ENCODE data around the gene F7. TPM values are rescaled to one million over a fixed set of nuclear protein-coding genes. Genes with fewer than 3 reads are reported as not detected.

F7 gene
- total and polyA plus RNA-seq, 3 experiments from 2014 or later: 0.14 to 0.29 (median 0.22) TPM

DNA sequence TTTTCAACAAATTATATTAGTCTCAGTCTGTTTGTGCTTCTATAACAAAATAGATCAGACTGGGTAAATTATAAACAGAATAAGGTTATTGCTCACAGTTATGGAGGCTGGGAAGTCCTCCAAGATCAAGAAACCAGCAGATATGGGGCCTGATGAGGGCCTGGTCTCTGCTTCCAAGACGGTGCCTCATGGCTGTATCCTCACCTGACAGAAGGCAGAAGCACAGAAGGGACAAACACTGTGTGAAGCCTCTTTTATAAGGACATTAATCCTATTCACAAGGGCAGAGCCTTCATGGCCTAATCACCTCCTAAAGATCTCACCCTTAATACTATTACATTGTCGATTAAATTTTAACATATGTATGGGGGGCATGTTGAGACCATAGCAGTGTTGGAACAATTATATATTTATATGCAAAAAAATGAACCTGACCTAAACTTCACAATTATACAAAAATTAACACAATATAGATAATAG, 29.7 kb downstream of the F7 start:
- peak in 1 of 5 donors; percentile 33 for DNase-seq
- CTCF ChIA-PET: no interaction called here

DNA sequence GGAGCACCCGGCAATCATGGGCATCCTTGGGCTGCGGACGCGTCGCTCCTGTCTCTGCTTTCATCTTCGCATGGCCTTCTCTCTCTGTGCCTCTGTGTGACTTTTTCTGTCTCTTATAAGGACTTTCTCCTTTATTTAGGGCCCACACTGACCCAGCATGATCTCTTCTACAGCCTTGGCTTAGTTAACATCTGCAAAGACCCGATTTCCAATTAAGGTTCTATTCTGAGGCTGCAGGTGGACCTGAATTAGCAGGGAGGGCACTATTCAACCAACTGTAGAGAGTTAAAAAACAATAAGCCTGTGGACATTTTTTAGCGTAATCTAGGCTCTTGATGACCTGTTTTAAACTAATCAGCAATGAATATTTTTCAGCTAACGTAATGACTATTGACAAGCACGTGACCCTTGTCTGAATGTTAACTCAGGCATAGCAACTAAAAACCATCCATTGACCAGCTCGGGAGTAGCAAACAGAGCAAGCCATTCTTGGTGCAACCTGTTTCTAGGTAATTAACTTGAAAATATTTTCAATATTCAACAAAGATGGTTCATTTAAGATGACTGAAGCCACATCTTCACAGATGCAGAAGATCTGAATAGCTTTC, 32.2 kb downstream of the F7 start:
- Histone ChIP-seq H3K4me1 (ENCODE audit: insufficient read depth, low read length) (no peaks in the 10 kb centered on the region), H3K27me3 (ENCODE audit: insufficient read depth, low read length, poor library complexity, severe bottlenecking) (no peaks in the 10 kb centered on the region), H3K9me3 (ENCODE audit: low read length) (no peaks in the 10 kb centered on the region), H3K36me3 (ENCODE audit: insufficient read depth, low read length) (no peaks in the 10 kb centered on the region), H3K4me3 (ENCODE audit: low read length) (no peak overlapping the region), H3K27ac (ENCODE audit: low read depth, low read length) (no peak overlapping the region)
- Mint-ChIP-seq H3K4me1 (no peaks in the 10 kb centered on the region), H3K9me3 (no peaks in the 10 kb centered on the region), H3K27ac (no peak overlapping the region), H3K27me3 (peaks cover 2 to 3% of the 10 kb centered on the region in 2 donors), H3K36me3 (no peaks in the 10 kb centered on the region), H3K4me3 (no peak overlapping the region)
- CTCF ChIA-PET: no interaction called here
- POLR2A ChIA-PET: no interaction called here
- no peak for DNase-seq

More for the DNA sequence above, 29.7 kb downstream of the F7 start:
- H3K9me3 ChIP-seq (ENCODE audit: low read length): no peaks in the 10 kb centered on the region
- H3K4me1 ChIP-seq (ENCODE audit: insufficient read depth, low read length): no peaks in the 10 kb centered on the region
- Mint-ChIP-seq H3K4me1 (no peaks in the 10 kb centered on the region), H3K27me3 (peaks cover 2 to 7% of the 10 kb centered on the region in 2 donors), H3K36me3 (no peaks in the 10 kb centered on the region), H3K9me3 (no peaks in the 10 kb centered on the region), H3K27ac (no peak overlapping the region), H3K4me3 (no peak overlapping the region)
- H3K4me3 ChIP-seq (ENCODE audit: low read length): no peak overlapping the region
- no peaks in the 10 kb centered on the region for H3K27me3 ChIP-seq (ENCODE audit: insufficient read depth, low read length, poor library complexity, severe bottlenecking)
- no peaks in the 10 kb centered on the region for H3K36me3 ChIP-seq (ENCODE audit: insufficient read depth, low read length)
- POLR2A ChIA-PET: no interaction called here
- no peak overlapping the region for H3K27ac ChIP-seq (ENCODE audit: low read depth, low read length)

DNA sequence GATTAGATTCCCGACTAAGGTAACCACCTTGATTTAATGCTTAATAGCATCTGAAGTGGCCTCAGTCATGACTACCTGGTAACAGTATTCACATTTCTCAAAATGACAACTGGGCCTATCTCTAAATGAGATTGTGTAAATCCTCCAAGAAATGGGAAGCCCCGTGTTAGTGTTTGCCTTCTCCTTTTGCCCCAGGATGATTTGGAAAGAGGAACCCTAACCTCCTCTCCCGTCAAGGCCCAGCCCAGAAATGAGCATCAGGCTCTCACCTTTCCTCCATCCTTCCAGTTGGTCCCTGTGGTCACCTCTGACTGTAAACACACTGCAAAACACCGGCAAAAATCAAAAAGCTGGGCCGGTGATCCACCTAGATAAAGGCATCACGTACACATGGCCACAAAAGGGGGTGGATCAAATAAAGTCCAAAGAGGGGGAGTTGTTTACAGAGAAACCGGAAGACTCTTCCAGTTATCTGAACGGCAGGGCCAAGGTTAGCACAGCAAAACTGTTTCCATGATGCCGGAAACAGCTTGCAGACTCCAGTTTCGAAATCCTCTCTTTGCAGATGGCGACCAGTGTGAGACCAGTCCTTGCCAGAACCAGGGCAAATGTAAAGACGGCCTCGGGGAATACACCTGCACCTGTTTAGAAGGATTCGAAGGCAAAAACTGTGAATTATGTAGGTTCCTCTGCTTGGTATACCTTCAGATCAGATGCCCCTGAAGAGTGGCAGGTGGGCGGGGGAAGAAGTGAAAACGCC, 33.4 kb downstream of the F7 start:
- H3K4me1 ChIP-seq (ENCODE audit: insufficient read depth, low read length): no peaks in the 10 kb centered on the region
- H3K4me1 Mint-ChIP-seq: no peaks in the 10 kb centered on the region

DNA sequence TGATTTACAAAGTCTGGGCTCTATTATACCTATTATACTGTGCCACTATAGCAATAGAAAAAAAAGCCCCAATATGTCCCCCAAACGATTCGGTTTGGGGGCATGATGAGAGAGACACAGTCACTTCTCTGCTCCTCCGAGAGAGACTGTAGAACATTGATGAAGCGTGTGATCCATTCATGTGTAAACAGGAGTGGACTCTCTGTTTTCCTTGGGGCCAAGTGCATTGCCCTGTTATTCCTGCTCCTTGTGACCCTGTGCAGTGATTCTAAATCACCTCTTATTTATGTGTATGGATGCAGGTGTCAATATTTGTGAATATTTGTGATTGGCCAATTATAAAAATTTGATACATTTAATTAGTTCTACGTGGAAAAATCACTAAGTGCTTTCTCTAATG, 34.0 kb downstream of the F7 start:
- H3K27me3 Mint-ChIP-seq: peaks cover 3 to 4% of the 10 kb centered on the region in 2 donors

More for the DNA sequence above, 33.4 kb downstream of the F7 start:
- Mint-ChIP-seq H3K4me3 (no peak overlapping the region), H3K27ac (no peak overlapping the region), H3K36me3 (no peaks in the 10 kb centered on the region), H3K27me3 (peaks cover 3 to 4% of the 10 kb centered on the region in 2 donors), H3K9me3 (no peaks in the 10 kb centered on the region)
- no peak overlapping the region for H3K4me3 ChIP-seq (ENCODE audit: low read length)
- H3K27me3 ChIP-seq (ENCODE audit: insufficient read depth, low read length, poor library complexity, severe bottlenecking): no peaks in the 10 kb centered on the region
- ChIA-PET CTCF (no interaction called here), POLR2A (no interaction called here)
- no peaks in the 10 kb centered on the region for H3K9me3 ChIP-seq (ENCODE audit: low read length)
- no peak overlapping the region for H3K27ac ChIP-seq (ENCODE audit: low read depth, low read length)
- DNase-seq: no peak
- no peaks in the 10 kb centered on the region for H3K36me3 ChIP-seq (ENCODE audit: insufficient read depth, low read length)

DNA sequence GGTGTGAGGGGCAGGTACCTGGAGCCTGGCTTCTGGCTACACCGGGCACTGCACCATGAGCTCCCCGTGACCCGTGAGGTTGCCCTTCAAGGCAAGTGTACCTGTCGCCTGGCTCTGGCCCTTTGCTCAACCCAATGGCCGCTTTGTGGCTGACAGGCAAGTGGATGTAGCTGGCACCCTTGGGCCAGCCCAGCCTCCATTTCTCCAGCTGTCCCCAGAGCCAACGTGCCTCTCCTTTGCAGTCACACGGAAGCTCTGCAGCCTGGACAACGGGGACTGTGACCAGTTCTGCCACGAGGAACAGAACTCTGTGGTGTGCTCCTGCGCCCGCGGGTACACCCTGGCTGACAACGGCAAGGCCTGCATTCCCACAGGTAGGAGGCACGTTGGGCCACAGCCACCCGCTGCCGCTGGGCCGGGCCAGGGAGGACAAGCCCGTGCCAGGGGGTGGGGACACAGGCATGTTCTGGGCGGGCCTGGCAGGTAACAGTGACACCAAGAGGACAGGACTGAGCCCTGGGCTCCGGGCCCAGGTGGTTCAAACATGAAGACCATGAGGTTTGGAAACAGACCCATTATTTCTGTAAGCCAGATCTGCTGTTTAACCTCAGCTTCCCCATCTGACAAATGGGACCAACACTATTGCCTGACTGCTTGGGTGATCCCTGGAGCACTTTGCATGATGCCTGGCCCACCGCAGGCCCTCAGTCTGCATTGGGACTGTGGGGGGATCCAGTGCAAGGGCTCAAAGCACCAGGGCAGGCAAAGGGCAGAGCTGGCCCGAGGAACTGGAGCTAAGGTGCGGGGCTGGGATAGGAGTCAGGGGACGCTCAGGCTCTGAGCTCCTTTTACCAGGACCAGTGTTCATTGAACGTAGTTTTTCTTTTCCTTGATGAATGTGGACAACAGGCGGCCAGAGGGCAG, 35.3 kb downstream of the F7 start:
- peaks cover 0 to 2% (median 0%) of the 10 kb centered on the region in 5 donors for H3K9me3 Mint-ChIP-seq
- no peaks in the 10 kb centered on the region for H3K4me1 ChIP-seq (ENCODE audit: insufficient read depth, low read length)
- H3K4me1 Mint-ChIP-seq: no peaks in the 10 kb centered on the region
- ChIA-PET CTCF (no interaction called here), POLR2A (no interaction called here)
- no peak overlapping the region for H3K27ac ChIP-seq (ENCODE audit: low read depth, low read length)
- H3K36me3 Mint-ChIP-seq: no peaks in the 10 kb centered on the region
- H3K4me3 Mint-ChIP-seq: no peak overlapping the region
- H3K9me3 ChIP-seq (ENCODE audit: low read length): no peaks in the 10 kb centered on the region
- H3K27me3 Mint-ChIP-seq: peaks cover 6 to 7% of the 10 kb centered on the region in 2 donors
- H3K4me3 ChIP-seq (ENCODE audit: low read length): no peak overlapping the region
- DNase-seq: no peak
- H3K27me3 ChIP-seq (ENCODE audit: insufficient read depth, low read length, poor library complexity, severe bottlenecking): no peaks in the 10 kb centered on the region
- no peaks in the 10 kb centered on the region for H3K36me3 ChIP-seq (ENCODE audit: insufficient read depth, low read length)
- no peak overlapping the region for H3K27ac Mint-ChIP-seq

More for the DNA sequence above, 34.0 kb downstream of the F7 start:
- no peaks in the 10 kb centered on the region for H3K4me1 Mint-ChIP-seq
- H3K36me3 Mint-ChIP-seq: no peaks in the 10 kb centered on the region
- H3K27me3 ChIP-seq (ENCODE audit: insufficient read depth, low read length, poor library complexity, severe bottlenecking): no peaks in the 10 kb centered on the region
- no peaks in the 10 kb centered on the region for H3K9me3 Mint-ChIP-seq
- ChIA-PET POLR2A (no interaction called here), CTCF (no interaction called here)
- H3K4me3 Mint-ChIP-seq: no peak overlapping the region
- DNase-seq: no peak
- no peak overlapping the region for H3K27ac Mint-ChIP-seq
- H3K4me3 ChIP-seq (ENCODE audit: low read length): no peak overlapping the region
- H3K27ac ChIP-seq (ENCODE audit: low read depth, low read length): no peak overlapping the region
- H3K4me1 ChIP-seq (ENCODE audit: insufficient read depth, low read length): no peaks in the 10 kb centered on the region
- H3K36me3 ChIP-seq (ENCODE audit: insufficient read depth, low read length): no peaks in the 10 kb centered on the region
- H3K9me3 ChIP-seq (ENCODE audit: low read length): no peaks in the 10 kb centered on the region

DNA sequence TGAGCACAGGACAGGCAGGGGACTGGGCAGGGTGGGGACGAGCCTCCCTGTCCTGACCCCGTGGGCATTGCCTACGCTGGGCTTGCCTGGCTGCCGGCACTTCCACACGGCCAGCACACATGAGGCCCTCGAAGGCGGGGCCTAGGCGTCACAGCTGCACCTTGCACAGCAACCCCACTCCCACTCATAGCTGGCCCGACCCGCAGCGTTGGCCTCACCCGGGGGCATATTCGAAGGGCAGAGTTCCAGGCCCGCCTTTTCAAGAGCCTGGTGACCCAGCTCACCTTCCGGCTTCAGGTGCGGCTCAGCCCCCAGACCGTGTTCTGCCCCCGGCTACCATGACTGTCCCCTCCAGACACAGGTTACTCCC, 36.0 kb downstream of the F7 start:
- Histone ChIP-seq H3K27ac (ENCODE audit: low read depth, low read length) (no peak overlapping the region), H3K27me3 (ENCODE audit: insufficient read depth, low read length, poor library complexity, severe bottlenecking) (no peaks in the 10 kb centered on the region), H3K4me1 (ENCODE audit: insufficient read depth, low read length) (no peaks in the 10 kb centered on the region), H3K4me3 (ENCODE audit: low read length) (no peak overlapping the region), H3K9me3 (ENCODE audit: low read length) (no peaks in the 10 kb centered on the region), H3K36me3 (ENCODE audit: insufficient read depth, low read length) (no peaks in the 10 kb centered on the region)
- H3K36me3 Mint-ChIP-seq: no peaks in the 10 kb centered on the region
- H3K4me3 Mint-ChIP-seq: no peak overlapping the region
- DNase-seq: peak in 1 of 5 donors; percentile 27
- no peaks in the 10 kb centered on the region for H3K4me1 Mint-ChIP-seq
- peaks cover 0 to 2% (median 0%) of the 10 kb centered on the region in 5 donors for H3K9me3 Mint-ChIP-seq
- H3K27ac Mint-ChIP-seq: no peak overlapping the region
- CTCF ChIA-PET: no interaction called here
- H3K27me3 Mint-ChIP-seq: peaks cover 7 to 9% of the 10 kb centered on the region in 2 donors
- POLR2A ChIA-PET: no interaction called here

DNA sequence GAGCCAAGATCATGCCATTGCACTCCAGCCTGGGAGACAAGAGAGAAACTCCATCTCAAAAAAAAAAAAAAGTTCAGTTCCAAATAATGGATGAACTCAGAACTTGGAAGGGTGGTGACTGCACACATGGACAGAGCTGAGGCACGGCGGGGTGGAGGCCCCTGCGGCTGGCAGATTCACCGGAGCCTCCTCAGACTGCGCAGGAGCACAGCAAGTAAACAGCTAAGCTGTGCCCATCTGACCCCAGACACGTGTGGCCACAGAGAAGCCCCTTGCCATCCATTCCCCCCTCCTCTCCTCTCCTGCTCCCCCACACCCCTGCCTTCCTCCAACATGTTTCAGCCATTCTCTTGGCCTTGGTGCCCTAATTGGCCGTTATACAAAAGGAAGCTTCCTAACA, 37.3 kb downstream of the F7 start:
- peaks cover 9 to 14% of the 10 kb centered on the region in 2 donors for H3K27me3 Mint-ChIP-seq
- H3K27ac Mint-ChIP-seq: no peak overlapping the region
- Histone ChIP-seq H3K27ac (ENCODE audit: low read depth, low read length) (no peak overlapping the region), H3K9me3 (ENCODE audit: low read length) (no peaks in the 10 kb centered on the region), H3K4me1 (ENCODE audit: insufficient read depth, low read length) (no peaks in the 10 kb centered on the region), H3K27me3 (ENCODE audit: insufficient read depth, low read length, poor library complexity, severe bottlenecking) (no peaks in the 10 kb centered on the region), H3K4me3 (ENCODE audit: low read length) (no peak overlapping the region), H3K36me3 (ENCODE audit: insufficient read depth, low read length) (no peaks in the 10 kb centered on the region)
- H3K36me3 Mint-ChIP-seq: no peaks in the 10 kb centered on the region
- peaks cover 0 to 2% (median 0%) of the 10 kb centered on the region in 5 donors for H3K9me3 Mint-ChIP-seq
- POLR2A ChIA-PET: interaction anchor here (0.6 kb wide), 1 partner anchor 119 kb away, joined by 10 read pairs; no protein-coding TSS in a partner anchor
- no peak overlapping the region for H3K4me3 Mint-ChIP-seq
- H3K4me1 Mint-ChIP-seq: no peaks in the 10 kb centered on the region
- no peak for DNase-seq
- CTCF ChIA-PET: no interaction called here
